Fibroblast of gingiva (primary cell): ENCODE data around the gene RSKR.
"Not testable (repeated sequence)": the region's sequence is repeated elsewhere in the genome, so short reads cannot be mapped to it uniquely, and the experiment has no call there.

ENCODE experiments used
- DNase-seq: peaks from one replicate; pipeline ENCODE4 v3.0.0-alpha.2; 2011; ENCODE audit warnings: low read depth

Gene RSKR

GRCh38 chr17:28577466-28577824 lies 36.5 kb downstream of the RSKR start:
- no peak for DNase-seq

GRCh38 chr17:28576758-28577465 lies 37.1 kb downstream of the RSKR start, which contains the start of gene ALDOC:
TSS of gene ALDOC (minus strand) at chr17:28576895. CDS start at chr17:28575532, 1,363 bp downstream.
- DNase-seq: peak; percentile 91

GRCh38 chr17:28576016-28576415 lies 38.0 kb downstream of the RSKR start:
- DNase-seq: not testable (repeated sequence)

GRCh38 chr17:28575126-28575795 lies 38.7 kb downstream of the RSKR start:
- DNase-seq: no peak

GRCh38 chr17:28574526-28574925 lies 39.5 kb downstream of the RSKR start:
- no peak for DNase-seq

GRCh38 chr17:28573966-28574480 lies 40.0 kb downstream of the RSKR start:
- DNase-seq: no peak

- no peak for DNase-seq
These were observed 40.5 kb downstream of the RSKR start for GRCh38 chr17:28573521-28573920.

GRCh38 chr17:28573040-28573380 lies 41.0 kb downstream of the RSKR start:
- no peak for DNase-seq

- no peak for DNase-seq
These were observed 41.5 kb downstream of the RSKR start for GRCh38 chr17:28572259-28573039.

GRCh38 chr17:28571361-28572122 lies 42.4 kb downstream of the RSKR start, which contains the start of gene PIGS:
TSS of gene PIGS (minus strand) at chr17:28571524. CDS start at chr17:28571496, 28 bp downstream.
- peak; percentile 89 for DNase-seq

GRCh38 chr17:28570716-28571360 lies 43.1 kb downstream of the RSKR start:
- no peak for DNase-seq

GRCh38 chr17:28569446-28569845 lies 44.5 kb downstream of the RSKR start:
- DNase-seq: no peak

- no peak for DNase-seq
These were observed 46.4 kb downstream of the RSKR start for GRCh38 chr17:28567604-28568003.

GRCh38 chr17:28563475-28563874 lies 50.5 kb downstream of the RSKR start:
- peak; percentile 16 for DNase-seq
